GM19397 (cell line): ENCODE data around the gene CFL1.

Source experiments
- ATAC-seq: cut with Tn5 transposase; IDR thresholded peaks from one replicate; pipeline ENCODE4 v1.9.1; 2021; ENCODE audit warnings: mild to moderate bottlenecking, moderate library complexity; ENCODE audit not compliant: unreplicated experiment

The CFL1 gene

GRCh38 chr11:65870706-65871681, 13.0 kb upstream of the CFL1 start:
- ATAC-seq: no peak

GRCh38 chr11:65870307-65870658, 12.3 kb upstream of the CFL1 start:
- ATAC-seq: no peak

- no peak for ATAC-seq
Measured at GRCh38 chr11:65869643-65870306, 11.8 kb upstream of the CFL1 start.

DNA sequence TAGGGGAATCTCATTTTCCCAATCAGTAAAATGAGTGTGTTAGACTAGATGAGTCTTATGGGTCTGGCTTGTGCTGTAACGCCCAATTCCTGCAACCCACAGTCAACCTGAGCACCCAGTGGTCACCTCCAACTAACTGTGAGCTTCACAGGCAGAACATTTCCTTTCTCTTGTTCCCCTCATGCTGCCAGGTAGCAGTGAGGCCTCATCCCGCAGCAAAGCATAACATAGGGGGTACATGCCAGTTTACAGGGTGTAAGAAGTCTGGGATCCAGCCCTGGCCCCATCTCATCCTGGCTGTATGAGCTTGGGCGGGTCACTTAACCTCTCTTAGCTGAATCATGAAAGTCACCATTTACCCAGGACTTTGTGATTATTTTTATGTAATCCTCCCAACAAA, 10.9 kb upstream of the CFL1 start:
- ATAC-seq: no peak

GRCh38 chr11:65868076-65868667, 10.2 kb upstream of the CFL1 start:
- ATAC-seq: no peak

GRCh38 chr11:65867284-65868071, 9.5 kb upstream of the CFL1 start:
- no peak for ATAC-seq

DNA sequence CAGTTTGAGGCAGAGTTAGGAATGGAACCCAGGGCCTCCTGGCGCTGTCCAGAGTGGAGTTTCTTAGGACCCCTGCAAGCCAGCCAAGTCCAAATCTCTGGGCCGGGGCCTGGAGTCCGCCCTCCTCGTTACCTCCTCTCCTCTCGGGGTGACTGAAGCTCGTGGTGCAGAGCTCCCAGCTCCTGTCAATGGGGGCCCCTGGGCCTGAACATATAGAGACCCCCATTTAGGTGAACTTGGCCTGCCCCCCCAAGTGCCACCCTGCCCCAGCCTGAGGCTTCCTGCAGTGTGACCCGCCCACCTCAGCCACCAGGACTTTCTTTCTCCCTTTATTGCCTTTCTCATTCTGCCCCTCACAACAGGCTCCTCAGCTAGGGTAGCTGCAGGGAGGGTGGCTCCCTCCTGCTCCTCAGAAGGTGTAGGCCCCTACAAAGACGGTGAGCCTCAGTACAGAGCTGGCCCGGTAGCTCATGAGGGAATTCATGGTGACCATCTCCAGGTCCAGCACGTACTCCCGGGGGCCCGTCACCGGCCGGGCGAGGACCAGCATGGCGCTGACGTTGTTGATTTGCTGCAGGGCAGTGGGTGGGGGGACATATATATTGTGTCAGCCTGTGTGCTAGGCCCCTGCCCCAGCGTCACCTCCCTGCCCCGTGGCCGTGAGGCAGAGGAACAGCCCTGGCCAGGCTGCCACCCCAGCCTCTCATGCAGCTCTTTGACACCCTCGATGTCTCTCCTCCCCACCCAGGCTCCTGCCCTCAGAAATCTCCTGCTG, 8.7 kb upstream of the CFL1 start:
- no peak for ATAC-seq

DNA sequence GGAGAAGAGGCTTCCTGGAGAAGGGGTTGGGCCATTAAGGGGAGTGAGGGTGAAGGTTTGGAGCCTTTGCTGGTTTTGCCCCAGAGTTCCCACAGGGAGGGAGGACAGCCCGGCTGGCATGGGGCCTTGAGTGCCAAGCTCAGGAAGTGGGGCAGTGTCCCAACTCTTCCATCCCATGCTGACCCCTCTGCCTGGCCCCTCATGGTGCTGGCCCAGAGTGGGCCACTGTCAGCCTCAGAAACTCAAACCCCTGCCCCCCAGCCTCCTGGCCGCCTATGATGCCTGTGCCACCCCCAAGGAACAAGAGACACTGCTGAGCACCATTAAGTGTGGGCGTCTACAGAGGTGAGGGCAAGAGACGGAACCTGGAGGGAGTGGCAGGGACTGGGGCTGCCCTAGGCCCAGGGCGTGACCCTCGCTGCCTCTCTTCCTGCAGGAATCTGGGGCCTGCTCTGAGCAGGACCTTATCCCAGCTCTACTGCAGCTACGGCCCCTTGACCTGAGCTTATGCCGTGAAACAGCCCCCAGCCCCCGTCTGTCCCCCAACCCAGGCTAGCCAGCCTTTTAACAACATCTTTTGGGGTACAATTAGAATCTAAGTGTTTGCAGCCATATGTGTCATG, 7.7 kb upstream of the CFL1 start:
- ATAC-seq: no peak

DNA sequence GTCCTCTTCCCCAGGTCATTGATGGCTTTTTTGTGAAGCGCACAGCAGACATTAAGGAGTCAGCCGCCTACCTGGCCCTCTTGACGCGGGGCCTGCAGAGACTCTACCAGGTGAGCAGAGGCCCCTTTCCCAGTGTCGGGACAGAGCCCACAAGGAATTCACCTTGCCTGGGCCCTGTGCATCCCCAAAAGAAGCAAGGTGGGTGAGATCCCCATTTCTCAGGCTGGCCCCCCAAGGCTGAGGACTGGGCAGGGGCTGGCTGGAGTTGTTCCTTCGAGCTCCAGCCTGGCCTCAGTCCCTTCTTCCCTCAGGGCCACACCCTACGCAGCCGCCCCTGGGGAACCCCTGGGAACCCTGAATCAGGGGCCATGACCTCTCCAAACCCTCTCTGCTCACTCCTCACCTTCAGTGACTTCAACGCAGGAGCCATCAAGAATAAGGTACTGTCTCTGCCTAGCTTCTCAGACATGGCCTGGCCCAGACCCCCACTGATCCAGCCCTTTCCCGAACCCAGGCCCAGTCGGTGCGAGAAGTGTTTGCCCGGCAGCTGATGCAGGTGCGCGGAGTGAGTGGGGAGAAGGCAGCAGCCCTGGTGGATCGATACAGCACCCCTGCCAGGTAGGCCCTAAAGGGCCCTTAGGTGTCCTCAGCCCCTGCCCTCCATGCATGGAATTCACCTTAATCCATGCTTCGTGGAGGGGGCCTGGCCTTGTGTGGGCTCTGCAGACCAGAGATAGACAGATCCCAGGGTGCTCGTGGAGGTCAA, 6.9 kb upstream of the CFL1 start:
- ATAC-seq: no peak

DNA sequence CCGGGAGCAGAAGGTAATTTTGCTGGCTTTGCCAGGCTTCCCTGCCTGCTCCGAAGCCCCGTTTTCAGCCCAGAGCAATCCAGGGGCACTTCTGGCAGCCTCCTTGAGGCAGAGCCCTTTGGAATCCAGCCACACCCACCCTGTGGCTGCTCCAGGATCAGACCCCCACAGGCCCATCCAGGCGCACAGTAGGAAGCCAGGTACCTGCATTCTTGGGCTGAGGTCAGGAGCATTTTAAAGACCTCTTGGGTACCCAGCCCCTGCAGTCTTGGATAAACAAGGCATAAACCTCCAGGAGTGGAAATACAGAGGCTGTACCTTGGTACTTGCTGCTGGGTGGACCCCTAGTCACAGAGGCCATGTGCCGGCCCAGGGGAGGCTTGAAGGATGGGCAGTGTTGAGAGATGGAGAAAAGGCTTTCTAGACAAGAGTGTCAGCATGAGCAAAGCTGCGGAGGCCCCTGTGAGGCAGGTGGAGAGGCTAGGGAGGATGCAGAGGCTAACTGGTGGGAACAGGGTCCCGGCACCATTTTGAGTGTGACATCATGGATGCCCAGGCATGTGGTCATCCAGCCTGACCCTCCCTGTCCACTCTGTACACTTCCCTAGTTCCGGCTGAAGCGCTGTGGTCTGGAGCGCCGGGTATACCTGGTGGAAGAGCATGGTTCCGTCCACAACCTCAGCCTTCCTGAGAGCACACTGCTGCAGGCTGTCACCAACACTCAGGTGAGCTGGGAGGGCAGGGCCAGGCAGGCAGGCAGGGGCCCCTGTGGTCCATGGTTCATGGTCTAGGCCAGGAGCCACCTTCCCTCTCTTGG, 6.1 kb upstream of the CFL1 start:
- no peak for ATAC-seq

GRCh38 chr11:65862941-65863888, 5.2 kb upstream of the CFL1 start:
- no peak for ATAC-seq

GRCh38 chr11:65862191-65862735, 4.3 kb upstream of the CFL1 start:
- ATAC-seq: no peak

DNA sequence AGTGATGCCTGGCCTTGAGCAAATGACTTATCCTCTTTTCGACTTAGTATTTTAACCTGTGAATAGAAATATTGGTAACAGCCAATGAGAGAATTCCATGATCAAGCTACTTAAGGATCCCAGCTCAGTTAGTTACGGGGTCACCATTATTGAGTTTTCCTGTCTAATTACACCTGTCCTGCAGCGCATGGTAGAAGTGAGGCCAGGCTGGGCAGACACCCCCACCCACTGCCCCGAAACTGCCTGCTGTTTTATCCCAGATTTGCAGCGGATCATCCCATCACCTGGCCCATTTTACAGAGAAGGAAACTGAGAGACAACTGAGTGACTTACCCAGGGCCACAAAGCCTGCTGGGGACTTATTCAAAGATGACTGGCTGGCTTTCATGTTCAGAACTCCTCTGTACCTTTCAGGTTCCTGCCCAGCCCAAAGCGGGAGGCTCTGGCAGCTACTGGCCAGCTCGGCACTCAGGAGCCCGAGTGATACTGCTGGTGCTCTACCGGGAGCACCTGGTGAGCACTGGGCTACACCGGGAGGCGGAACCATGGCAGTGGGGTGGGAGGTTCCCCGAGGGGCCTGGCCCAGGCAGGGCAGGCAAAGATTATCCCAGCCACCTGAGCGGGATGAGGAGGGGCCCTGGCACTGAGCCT, 3.7 kb upstream of the CFL1 start:
- no peak for ATAC-seq

- ATAC-seq: no peak
Measured at GRCh38 chr11:65861165-65861505, 3.2 kb upstream of the CFL1 start.

DNA sequence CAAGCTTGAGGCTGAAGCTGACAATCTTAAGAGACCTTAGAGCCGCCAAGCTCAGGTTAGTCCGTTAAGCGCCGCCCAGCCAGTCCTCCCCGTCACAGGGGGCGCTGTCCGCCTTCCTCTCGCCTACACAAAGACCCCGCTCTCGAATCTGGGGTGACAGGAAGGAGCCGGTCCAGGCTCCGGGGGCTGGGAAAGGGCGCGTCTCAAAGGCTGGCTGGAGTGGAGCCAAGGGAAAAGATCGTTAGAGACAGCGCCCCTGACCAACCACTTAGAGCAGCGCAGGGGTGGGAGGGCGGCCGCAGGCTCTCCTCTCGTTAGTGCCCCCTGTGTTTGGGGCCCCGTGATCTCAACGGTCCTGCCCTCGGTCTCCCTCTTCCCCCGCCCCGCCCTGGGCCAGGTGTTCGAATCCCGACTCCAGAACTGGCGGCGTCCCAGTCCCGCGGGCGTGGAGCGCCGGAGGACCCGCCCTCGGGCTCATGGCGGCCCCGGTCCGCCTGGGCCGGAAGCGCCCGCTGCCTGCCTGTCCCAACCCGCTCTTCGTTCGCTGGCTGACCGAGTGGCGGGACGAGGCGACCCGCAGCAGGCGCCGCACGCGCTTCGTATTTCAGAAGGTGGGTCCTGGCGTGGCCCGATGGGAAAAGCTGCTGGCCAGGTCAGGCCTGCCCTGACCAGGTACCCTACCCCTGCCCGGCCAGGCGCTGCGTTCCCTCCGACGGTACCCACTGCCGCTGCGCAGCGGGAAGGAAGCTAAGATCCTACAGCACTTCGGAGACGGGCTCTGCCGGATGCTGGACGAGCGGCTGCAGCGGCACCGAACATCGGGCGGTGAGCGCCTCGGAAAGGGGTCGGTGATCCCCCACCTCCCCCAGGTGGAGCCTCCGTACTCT, 2.5 kb upstream of the CFL1 start, which contains the start of gene MUS81:
Gene MUS81 (plus strand): TSS at position 156 of the 887 bp plus-strand sequence. CDS start 321 bp downstream, at position 477.
- ATAC-seq: no peak
